Epidermal melanocyte (primary cell): Measurements from ENCODE around the gene MDK.

Source experiments
- DNase-seq: peaks from one replicate; pipeline ENCODE4 v3.0.0; 2011; ENCODE audit warnings: low spot score; ENCODE audit not compliant: insufficient read length

Gene MDK

DNA sequence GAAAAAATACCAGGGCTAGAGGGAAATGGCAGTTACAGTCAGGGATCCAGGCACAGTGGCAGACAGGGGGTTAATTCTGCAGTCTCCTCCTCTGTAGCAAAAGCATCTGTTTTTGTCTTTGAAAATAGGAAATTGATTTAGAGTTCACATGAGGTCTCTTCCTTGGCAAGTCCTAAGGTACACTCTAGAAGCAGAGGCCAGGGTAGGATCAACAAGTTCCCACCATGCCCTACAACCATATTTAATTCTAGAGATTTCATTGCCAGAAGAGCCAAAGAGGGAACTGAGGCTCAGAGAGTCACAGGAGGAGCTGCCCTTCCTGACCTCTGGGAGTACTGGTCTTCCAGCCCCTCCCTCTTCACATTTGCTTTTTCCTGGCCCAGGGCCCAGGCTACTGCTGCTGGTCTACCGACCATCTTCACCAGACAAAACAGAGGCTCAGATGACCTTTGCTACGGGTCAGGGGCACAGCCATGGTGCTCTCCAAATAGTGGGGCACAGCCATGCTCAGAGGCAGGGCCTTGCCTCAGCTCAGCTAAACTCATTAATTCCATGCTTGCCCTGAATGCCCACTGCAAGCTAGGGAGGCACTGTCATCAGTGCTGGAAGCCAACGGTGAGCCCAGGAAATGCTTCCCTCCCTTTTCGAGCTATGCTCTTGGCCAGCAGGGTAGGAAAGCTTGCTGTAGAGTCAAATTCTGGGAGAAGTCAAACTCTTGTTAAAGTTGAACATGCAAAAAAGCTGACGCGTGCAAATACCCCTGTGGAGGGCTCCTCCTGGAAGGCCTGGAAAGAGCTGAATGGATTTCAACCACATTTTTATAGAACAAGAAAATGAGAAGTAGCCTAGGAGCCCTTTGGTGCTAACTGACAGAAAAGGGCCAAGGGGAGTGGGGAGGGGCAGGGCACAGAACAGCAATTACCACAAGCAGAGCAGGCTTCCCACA, 21.8 kb downstream of the MDK start:
- no peak for DNase-seq

DNA sequence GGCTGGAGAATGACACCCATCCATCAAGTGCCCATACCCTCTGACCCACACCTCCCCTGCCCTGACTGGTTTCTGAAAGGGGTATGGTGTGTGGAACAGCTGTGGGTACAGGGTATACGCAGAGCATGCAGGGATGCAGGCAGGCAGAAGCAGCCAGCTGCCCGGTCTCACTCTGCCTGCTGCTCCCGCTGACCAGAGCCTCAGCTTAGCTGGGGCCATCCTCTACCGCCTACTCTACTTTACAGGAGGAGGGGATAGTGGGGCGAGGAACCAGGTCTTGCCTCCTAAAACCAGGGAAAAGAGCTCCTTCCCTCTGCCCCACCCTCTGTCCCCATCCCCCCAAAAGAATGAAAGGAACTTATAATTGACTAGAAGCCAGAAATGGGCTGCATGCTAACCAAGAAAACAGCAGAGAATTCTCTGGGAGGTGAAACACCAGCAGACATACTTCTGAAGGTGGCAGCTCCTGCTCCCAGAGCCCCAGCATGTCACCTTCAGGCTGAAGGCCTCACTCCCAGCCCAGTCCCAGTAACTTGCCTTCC, 23.1 kb downstream of the MDK start:
- DNase-seq: no peak

DNA sequence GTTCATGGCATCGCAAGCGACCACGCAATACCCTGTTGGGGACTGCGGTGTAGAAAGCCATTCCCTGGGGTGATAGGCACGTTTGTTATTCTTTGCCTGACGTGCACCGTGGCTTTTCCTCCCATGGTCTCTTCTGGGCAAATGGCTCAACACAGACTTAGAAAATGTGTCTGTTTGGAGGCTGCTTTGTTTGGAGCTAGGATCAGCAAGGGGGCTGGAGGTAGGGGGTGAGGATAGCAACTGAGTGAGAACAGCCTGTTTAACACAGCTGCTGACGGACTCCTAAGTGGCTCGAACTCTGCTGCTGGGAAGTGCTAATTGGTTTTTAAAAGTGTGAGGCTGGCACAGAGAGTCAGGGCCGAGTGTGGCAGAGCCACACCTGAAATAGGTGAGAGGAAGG, 26.2 kb downstream of the MDK start:
- no peak for DNase-seq

DNA sequence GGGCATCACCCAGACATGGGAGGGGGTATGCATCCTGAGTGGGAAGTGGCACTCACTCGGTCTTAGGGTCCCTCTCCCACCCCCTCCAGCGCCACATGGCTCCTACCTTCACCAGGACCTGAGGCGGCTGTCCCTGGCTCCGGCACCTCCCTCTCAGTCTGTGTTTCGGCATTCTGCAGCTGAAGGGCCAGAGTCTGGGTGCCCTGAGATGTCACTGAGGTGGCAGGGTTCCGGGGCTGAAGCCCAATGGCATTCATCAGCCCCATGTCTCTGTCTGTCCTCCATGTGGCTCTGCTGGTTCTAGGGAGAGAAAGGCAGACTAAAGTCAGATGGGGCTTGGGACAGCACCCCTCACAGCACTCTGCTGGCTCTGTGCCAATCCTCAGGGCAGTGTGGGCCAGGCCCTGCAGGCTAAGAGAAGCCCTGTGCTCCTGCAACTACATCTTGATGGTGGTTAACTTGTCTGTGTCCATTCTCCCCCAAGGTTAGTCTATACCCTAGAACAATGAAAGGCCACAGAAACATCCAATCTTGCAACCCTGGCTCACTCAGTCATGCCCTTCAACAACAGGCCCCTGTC, 27.0 kb downstream of the MDK start:
- no peak for DNase-seq

DNA sequence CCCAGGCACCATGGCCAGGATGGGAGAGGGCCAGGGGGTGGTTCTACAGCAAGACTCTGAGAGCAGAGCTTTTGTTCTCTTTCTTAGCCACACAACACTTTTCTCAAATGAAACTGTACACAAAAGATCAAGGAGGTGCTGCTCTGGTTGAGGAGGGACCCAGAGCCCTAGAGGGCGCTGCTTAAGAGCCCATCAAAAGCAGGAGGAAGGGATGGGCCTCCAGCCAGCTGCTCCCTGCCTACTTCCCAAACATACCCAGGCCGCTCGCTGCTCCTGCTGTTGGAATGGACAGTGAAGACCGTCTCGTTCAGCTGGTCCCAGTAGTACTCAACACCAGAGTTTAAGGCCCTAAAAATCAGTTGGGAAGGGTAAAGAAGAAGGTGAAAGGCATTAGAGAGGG, 28.6 kb downstream of the MDK start:
- no peak for DNase-seq

DNA sequence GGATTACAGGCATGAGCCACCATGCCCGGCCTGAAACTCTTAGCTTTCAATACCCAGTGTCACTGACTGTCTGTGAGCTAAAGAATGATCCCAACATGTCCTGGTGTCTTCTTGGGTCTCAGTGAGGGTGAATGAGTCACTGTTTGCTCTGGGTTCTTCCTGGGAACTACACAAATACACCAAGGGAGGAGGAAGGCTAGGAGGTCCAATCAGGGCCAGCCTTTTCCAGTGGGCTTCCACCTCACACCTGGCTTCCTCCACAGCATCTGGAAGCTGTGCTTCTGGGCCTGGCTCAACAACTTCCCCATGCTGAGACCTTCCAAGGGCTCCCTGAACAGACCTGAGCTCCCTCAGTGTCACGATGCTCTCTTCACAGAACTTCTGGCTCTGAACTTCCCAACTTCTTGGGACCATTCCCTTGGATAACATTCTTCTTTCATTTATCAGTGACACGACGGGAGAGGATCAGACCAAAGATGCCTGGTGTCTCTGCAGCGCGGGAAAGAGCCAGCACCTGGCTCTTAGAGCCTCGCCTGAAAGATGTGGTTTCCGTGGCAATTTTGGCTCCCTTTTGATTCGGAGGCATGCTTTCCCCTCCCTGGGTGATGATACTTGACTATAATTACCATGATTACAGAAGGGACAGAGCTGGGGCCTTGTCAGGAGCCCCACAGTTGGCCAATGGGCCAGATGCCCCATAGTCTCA, 32.4 kb downstream of the MDK start:
- no peak for DNase-seq

DNA sequence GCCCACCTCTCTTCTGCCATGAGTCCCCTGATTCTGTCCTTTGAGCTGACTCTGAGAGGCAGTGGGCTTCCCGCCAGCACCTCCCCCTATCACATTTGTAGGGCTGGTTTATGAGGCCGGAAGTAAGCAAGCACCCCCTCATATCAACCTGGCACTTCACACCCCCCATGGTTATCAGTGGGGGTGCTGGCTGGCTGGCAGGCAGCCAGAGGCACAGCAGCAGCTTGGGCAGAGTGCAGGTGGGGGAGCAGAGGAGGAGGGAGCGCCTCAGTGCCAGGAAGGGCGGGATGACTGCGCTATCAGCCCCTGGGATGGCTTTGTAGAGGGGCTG, 33.0 kb downstream of the MDK start:
- no peak for DNase-seq

DNA sequence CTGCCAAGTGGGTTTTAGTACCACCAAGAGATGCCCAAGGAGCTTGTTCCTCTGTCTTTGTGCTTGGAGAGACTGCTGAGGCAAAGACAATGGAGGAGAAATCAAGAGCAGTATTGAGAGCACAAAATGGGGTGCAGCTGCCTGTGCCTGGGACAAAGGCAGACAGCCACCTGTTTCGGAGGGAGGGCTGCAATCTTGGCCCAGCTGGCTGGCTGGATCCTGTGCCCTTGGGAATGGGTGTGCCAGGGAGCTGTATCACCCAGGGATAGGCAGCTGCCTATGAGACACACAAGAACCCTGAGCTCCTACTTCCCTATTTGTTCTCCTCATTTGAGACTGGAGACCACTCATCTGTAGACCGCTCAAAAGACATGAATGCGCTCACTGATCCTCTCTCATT, 33.4 kb downstream of the MDK start:
- no peak for DNase-seq

DNA sequence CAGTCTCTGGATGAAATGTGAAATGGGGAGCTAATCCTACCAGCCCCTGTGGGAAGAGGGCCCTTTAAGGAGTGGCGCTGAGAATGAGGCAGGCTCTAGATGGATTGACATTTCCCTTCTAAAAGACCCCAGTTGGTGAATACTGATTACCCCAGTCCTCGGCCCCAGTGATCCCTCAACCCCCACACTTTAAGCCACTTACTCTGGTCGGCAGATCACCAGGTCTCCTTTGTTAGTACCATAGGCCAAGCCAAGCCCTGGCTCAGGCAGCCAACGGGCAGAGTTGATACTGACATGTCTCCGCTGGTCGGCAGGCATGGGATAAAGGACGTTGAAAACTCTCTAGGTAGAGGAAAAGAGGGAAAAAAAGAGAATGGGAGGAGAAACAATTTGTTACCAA, 36.2 kb downstream of the MDK start:
- DNase-seq: no peak

DNA sequence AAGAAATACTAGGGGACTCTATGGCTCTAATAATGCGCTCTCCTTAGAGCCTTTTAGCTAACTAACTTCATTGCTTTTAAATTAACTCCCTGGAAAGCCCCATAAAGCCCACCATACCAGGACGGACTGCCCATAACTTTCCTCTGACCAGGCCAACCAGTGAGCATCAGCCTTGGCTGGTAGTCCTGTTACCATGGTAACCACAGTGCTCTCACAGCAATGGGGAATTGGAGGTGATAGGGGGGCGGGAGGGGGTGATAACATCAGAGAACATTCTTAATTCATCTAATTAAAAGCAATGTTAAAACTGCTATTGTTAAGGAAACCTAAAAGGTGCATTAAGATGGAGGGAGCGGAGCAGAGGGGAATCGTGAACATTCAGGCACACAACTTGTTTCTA, 37.3 kb downstream of the MDK start:
- no peak for DNase-seq

DNA sequence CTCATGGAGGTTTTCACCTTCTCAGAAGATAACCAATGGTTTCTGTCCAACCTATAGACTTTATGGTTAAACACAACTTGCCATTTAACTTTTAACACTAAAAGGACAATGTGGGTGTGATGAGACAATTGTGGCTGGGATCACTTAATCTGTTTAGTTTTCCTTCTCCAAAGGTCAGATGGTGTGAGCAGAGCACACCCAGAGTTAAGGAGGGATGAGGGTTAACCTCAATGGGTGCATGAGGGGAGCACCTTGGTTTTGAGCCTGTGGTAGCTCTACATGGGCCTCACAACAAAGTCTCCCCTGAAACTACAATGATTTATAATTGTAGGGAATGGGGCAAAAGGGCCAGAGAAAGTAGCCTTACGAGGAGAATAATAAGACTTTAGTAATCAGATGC, 39.0 kb downstream of the MDK start:
- no peak for DNase-seq

DNA sequence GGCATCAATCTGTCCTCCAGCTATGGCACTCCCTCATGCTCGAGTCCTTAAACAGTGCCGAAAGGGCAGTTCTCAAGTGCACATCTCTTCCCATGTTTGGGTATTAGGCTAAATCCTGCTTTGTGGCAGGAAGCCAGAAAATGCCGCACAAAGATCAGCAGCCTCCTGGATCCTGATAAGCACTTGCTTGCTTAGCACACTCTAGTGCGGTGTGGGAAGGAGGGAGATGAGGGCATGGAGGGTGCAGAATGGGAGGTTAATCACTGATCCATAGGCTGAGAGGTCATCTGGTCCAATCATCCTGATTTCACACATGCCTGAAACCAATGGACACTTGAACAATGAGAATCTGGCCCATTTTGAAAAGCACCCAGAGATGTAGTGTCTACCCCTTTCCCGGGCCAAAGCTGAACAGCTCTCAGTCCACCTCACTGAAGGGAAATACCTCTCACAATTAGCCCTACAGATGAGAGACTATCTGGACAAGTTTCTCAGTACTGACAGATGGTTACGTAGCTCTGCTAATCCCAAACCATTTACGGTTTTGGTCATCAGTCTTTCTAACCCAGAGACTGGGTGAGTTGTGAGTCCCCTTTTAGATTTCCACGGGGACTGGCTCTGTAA, 39.9 kb downstream of the MDK start:
- DNase-seq: no peak

DNA sequence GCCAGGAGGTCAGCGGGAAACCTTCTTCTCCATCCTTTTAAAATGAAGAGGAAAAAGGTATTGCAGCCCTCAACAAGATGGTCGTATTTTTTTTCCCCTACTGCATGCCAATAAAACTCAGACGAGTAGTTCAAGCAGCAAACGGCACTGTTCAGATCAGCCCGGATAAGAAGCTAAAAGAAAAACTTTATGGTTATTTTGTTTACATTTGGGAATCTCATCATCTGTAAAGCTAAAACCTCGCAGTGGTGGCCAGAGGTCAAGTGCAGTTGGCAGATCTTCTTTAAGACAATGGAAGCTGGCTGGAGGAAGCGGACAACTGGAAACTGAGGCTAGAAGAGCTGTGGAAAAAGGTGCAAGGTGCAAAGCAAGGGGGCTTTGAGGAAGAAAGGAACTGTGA, 41.1 kb downstream of the MDK start:
- DNase-seq: no peak

DNA sequence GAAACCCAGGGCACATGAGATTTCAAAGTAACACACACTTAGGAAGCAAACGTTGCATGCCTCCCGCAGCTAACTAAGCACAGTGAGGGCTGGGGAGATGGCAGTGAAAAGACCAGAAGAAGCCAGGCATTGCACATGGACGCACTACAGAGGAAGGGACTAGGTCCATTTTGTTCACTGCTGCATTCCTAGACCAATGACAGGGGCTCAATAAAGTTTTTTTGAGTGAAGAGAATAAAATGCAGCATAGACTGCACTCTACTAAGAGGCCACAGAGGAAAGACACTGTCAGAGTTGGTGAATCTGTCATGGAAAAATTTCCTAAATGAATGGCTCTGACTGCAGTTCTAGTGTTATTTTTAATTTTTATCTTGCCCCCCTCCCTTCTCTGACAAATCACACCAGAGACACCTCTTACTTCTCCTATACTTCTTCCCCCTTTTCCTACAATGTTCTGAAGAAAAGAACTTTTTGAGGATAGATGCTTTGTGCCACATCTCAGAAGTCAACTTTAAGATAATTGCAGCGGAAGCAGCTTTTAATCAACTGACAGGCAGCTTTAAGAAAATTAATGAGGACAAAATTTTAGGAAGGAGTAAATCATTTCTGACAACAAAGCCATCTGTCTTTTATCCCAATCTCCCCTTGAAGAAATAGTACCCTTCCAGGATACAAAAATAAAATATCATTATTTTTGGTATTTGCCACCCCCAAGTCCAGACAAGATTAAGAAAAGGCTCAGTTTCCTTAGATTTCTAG, 44.9 kb downstream of the MDK start:
- DNase-seq: no peak

DNA sequence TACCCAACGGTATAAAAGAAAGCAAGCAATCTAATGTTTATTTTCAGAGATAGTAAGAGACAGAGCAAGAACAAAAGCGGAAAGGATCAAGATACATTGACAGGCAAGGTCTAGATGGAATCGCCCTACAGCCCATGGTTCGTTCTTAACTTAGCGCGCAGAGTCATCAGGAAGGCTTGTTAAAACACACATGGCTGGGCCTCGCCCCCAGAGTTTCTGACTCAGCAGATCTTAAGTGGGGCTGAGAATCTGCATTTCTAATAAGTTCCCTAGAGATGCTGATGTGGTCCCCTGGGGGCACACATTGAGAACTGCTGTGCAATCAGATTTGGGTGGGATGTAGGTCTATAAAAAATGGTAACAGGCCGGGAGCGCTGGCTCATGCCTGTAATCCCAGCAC, 45.9 kb downstream of the MDK start:
- DNase-seq: no peak

DNA sequence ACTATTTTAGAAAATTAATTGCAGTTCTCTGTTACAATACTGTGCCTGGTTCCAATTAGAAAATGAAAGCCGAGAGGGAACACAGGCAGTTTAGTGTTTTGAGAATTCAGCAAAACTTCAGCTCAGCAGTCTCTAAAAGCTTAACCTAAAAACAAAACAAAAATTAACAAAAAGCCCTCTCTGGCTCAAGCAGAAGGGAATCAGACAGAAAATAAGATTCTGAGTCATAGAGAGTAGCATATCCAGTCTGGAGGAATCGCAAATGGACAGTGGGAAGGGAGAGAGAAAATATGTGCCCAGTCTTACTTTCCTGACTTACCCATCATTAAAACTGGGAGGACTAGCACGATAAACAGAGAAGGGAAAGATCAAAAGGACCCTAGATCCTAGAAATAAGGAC, 48.2 kb downstream of the MDK start:
- no peak for DNase-seq

DNA sequence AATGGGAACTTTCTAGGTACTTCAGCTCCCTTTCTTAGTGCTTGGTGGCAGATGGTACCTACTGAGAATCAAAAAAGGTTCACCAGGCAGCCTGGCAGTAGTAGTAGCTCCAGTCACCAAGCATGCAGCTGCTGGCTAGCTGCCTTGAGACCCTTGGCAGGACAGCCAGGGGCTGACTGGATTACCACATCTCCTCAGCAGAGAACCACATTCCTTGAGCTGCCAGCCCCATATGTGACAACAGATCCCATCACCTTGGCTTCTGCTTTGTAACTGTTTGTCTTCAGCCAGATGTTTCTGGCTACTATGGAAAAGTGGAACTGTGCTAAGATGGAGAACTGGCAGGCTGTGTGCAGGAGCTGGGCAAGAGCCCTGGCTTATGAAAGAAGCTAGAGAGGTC, 49.7 kb downstream of the MDK start:
- DNase-seq: no peak
